ENCODE results near the gene FN1.

Gene FN1

DNA sequence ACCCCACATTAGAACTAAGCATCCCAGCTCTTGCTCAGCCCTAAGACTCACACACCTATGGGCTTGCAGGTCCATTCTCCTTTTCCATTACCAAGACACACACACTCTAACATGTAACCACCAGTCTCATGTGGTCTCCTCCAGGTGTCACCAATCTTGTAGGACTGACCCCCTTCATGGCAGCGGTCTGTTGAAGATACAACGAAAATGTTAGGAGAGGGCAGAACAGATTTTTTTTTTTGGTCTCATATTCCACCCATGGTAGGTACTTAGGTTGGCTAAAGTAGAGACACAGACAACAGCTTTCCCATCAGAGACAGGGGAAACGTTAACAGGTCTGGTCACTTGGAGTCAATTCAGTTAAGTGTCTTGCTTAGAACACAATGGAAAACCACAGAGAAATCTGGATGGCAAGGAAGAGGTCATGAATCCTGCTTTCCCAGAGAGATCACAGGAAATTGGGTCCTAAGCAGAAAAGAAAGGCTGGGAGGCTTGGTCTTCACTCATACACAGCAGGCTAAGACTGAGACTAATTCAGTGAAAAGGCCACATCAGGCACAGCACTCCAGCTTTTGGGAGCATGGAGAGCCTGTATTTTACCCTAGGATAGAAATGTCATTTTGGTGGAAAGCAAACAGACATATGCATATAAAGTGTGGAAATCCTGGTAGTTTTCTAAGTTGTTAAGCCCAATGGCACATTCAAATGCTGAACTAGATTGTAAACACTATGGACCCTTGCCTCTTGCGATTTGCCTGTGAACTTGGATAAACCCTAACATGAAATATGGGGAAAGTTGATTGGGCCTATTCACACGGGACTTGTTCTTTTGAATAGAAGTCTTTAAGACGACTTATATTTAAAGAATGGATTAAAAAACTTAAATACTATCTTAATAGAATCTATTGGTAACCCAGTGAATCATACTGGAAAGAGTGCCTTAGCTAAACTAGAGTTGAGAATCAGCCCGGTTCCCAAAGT lies 3.8 kb downstream of the FN1 start:
- DNase-seq (no peak), ATAC-seq (ENCODE audit: insufficient read depth, low read depth) (no peak)

DNA sequence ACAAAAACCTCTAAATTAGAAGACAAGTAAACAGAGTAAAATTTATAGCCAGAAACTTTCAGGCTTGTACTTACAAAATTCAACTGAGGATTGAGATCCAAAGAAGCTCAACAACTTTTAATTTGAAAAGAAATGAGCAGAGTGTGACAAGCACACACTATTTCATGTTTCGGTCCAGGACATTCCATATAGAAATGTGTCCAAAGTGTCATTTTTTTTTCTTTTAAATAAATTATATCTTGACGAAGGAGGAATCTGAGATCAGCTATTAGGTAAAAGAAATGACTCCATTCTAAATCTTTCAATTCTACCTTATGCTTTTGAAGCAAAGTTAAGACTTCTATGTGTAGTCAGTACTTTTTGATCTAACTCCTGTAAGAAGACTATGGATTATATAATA lies 4.6 kb downstream of the FN1 start:
- H2AFZ ChIP-seq (ENCODE audit: low read depth, low read length): no peak overlapping the region
- H3K27ac ChIP-seq (ENCODE audit: low read length): no peak overlapping the region
- TF ChIP-seq, protein P1, sequence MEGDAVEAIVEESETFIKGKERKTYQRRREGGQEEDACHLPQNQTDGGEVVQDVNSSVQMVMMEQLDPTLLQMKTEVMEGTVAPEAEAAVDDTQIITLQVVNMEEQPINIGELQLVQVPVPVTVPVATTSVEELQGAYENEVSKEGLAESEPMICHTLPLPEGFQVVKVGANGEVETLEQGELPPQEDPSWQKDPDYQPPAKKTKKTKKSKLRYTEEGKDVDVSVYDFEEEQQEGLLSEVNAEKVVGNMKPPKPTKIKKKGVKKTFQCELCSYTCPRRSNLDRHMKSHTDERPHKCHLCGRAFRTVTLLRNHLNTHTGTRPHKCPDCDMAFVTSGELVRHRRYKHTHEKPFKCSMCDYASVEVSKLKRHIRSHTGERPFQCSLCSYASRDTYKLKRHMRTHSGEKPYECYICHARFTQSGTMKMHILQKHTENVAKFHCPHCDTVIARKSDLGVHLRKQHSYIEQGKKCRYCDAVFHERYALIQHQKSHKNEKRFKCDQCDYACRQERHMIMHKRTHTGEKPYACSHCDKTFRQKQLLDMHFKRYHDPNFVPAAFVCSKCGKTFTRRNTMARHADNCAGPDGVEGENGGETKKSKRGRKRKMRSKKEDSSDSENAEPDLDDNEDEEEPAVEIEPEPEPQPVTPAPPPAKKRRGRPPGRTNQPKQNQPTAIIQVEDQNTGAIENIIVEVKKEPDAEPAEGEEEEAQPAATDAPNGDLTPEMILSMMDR (IDR thresholded peaks at IDR 0.05; ENCODE audit: borderline replicate concordance, extremely low read depth, low read length, poor library complexity, severe bottlenecking): no peak
- TF ChIP-seq EZH2 (IDR thresholded peaks at IDR 0.05; ENCODE audit: borderline replicate concordance, low read depth, low read length, severe bottlenecking): no peak
- no peak for ATAC-seq (ENCODE audit: insufficient read depth, low read depth)
- H3K9ac ChIP-seq (ENCODE audit: low read depth, low read length): no peak overlapping the region
- peaks cover 11% of the 10 kb centered on the region for H3K4me1 ChIP-seq (ENCODE audit: insufficient read depth, low read length)
- H3K9me3 ChIP-seq (ENCODE audit: insufficient read depth, low read length, severe bottlenecking): no peaks in the 10 kb centered on the region
- H3K36me3 ChIP-seq (ENCODE audit: insufficient read depth, low read length): no peaks in the 10 kb centered on the region
- H4K20me1 ChIP-seq (ENCODE audit: insufficient read depth, low read length): no peaks in the 10 kb centered on the region
- H3K4me3 ChIP-seq (ENCODE audit: low read depth in 1 of 2, low read length in 2 of 2): no peak overlapping the region
- no peaks in the 10 kb centered on the region for H3K79me2 ChIP-seq (ENCODE audit: insufficient read depth, low read length)
- DNase-seq: no peak
- H3K27me3 ChIP-seq (ENCODE audit: insufficient read depth, low read length, poor library complexity): peaks cover 9% of the 10 kb centered on the region
- H3K4me2 ChIP-seq (ENCODE audit: insufficient read depth, low read length): no peak overlapping the region

More for the DNA sequence above, 3.8 kb downstream of the FN1 start:
- H4K20me1 ChIP-seq (ENCODE audit: insufficient read depth, low read length): no peaks in the 10 kb centered on the region
- H3K4me3 ChIP-seq (ENCODE audit: low read depth in 1 of 2, low read length in 2 of 2): no peak overlapping the region
- H3K27ac ChIP-seq (ENCODE audit: low read length): no peak overlapping the region
- no peak overlapping the region for H2AFZ ChIP-seq (ENCODE audit: low read depth, low read length)
- no peak overlapping the region for H3K9ac ChIP-seq (ENCODE audit: low read depth, low read length)
- H3K27me3 ChIP-seq (ENCODE audit: insufficient read depth, low read length, poor library complexity): peaks cover 15% of the 10 kb centered on the region
- H3K79me2 ChIP-seq (ENCODE audit: insufficient read depth, low read length): no peaks in the 10 kb centered on the region
- H3K4me2 ChIP-seq (ENCODE audit: insufficient read depth, low read length): no peak overlapping the region
- no peaks in the 10 kb centered on the region for H3K36me3 ChIP-seq (ENCODE audit: insufficient read depth, low read length)
- TF ChIP-seq, protein P1 (IDR thresholded peaks at IDR 0.05; ENCODE audit: borderline replicate concordance, extremely low read depth, low read length, poor library complexity, severe bottlenecking): no peak
- TF ChIP-seq EZH2 (IDR thresholded peaks at IDR 0.05; ENCODE audit: borderline replicate concordance, low read depth, low read length, severe bottlenecking): no peak
- H3K4me1 ChIP-seq (ENCODE audit: insufficient read depth, low read length): peaks cover 19% of the 10 kb centered on the region
- H3K9me3 ChIP-seq (ENCODE audit: insufficient read depth, low read length, severe bottlenecking): no peaks in the 10 kb centered on the region

DNA sequence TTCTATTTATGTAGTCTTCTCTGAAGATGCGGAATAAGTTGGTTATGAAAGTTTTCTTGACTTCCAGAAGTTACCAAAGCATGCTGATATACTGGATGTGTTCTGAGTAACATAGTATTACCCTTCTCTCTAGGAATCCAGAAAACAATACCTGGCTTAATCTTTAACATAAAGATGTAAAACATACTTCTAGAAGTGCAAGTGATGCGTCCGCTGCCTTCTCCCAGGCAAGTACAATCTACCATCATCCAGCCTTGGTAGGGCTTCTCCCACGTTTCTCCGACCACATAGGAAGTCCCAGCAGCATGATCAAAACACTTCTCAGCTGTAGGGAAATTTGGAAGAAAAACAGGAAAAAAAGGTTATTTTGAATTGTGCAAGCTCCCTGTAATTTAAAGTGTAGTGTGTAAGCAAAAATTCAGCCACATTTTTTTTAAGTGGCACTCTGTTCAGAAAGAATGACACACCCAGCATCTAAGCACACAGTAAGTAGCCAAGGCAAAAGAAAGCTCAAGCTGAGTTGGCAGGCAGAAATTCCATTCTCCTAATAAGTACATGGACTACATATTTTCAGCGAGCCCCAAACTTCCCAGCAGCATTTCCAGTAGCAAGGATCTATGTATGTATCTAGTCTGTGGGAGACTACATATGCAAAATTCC lies 5.2 kb downstream of the FN1 start:
- H4K20me1 ChIP-seq (ENCODE audit: insufficient read depth, low read length): no peaks in the 10 kb centered on the region
- no peak overlapping the region for H3K27ac ChIP-seq (ENCODE audit: low read length)
- H2AFZ ChIP-seq (ENCODE audit: low read depth, low read length): no peak overlapping the region
- peaks cover 5% of the 10 kb centered on the region for H3K27me3 ChIP-seq (ENCODE audit: insufficient read depth, low read length, poor library complexity)
- H3K79me2 ChIP-seq (ENCODE audit: insufficient read depth, low read length): no peaks in the 10 kb centered on the region
- no peaks in the 10 kb centered on the region for H3K9me3 ChIP-seq (ENCODE audit: insufficient read depth, low read length, severe bottlenecking)
- H3K36me3 ChIP-seq (ENCODE audit: insufficient read depth, low read length): no peaks in the 10 kb centered on the region
- TF ChIP-seq EZH2 (IDR thresholded peaks at IDR 0.05; ENCODE audit: borderline replicate concordance, low read depth, low read length, severe bottlenecking): no peak
- TF ChIP-seq, protein P1 (IDR thresholded peaks at IDR 0.05; ENCODE audit: borderline replicate concordance, extremely low read depth, low read length, poor library complexity, severe bottlenecking): no peak
- no peak overlapping the region for H3K9ac ChIP-seq (ENCODE audit: low read depth, low read length)
- no peak for ATAC-seq (ENCODE audit: insufficient read depth, low read depth)
- no peak overlapping the region for H3K4me3 ChIP-seq (ENCODE audit: low read depth in 1 of 2, low read length in 2 of 2)
- no peak overlapping the region for H3K4me2 ChIP-seq (ENCODE audit: insufficient read depth, low read length)
- DNase-seq: no peak
- peaks cover 6% of the 10 kb centered on the region for H3K4me1 ChIP-seq (ENCODE audit: insufficient read depth, low read length)
